PFSK-1 (cell line): ENCODE results near the gene RBM20.

Experiments used
- REST ChIP-seq, 2 experiments: IDR thresholded peaks; 2 replicates each; pipeline versions ENCODE4 v1.6.1 to v1.8.0; 2011 to 2012; ENCODE audit warnings: low read depth in 2 of 2, low read length in 2 of 2, control low read depth in 1 of 2, inconsistent platforms in 1 of 2, mild to moderate bottlenecking in 1 of 2, moderate library complexity in 1 of 2; ENCODE audit not compliant: insufficient read depth in 1 of 2
- TAF1 ChIP-seq: IDR thresholded peaks from 2 replicates; pipeline ENCODE4 v1.6.1; 2012; ENCODE audit warnings: low read length, control low read depth, borderline replicate concordance; ENCODE audit not compliant: insufficient read depth

GRCh38 chr10:110644598-110645462 is 694 bp downstream of the RBM20 start:
- TF ChIP-seq REST (IDR thresholded peaks at IDR 0.05; ENCODE audit: insufficient read depth in 1 of 2, low read depth in 2 of 2, low read length in 2 of 2) (no peak), TAF1 (no peak)
